GM18907 (cell line): Measurements from ENCODE around the gene MSMO1.

ENCODE experiments used
- ATAC-seq: cut with Tn5 transposase; IDR thresholded peaks from one replicate; pipeline ENCODE4 v1.9.1; 2021; ENCODE audit warnings: mild to moderate bottlenecking, moderate library complexity; ENCODE audit not compliant: unreplicated experiment

The MSMO1 gene

GRCh38 chr4:165359506-165359905, 32.0 kb downstream of the MSMO1 start:
- peak; percentile 66 for ATAC-seq

DNA sequence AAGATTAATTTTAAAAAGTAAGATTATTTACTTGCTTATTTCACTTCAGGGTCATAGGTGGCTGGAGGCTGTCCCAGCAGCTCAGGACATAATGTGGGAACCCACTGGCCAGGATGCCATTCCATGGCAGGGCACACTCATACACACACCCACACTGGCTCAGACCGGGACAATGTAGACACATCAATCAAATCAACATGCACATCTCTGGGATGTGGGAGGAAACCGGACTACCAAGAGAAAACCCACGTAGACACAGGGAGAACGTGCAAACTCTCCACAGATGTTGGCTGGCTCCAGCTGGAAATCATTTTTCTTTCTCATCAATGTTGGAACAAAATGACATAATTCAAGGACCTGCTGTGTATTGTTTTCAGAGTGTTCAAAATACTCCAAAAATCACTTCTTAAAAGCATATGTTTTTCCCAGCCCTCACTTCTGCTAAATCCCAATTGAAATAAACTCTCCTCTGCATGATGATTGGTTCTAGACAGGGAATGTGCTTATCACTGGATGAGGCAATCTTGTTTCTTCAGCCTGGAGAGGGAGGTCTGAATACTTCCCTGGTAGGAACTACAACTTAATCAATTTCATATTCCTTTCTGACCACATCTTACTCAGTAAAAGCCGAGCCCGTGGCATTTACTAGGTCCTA, 32.7 kb downstream of the MSMO1 start:
- ATAC-seq, result no peak

DNA sequence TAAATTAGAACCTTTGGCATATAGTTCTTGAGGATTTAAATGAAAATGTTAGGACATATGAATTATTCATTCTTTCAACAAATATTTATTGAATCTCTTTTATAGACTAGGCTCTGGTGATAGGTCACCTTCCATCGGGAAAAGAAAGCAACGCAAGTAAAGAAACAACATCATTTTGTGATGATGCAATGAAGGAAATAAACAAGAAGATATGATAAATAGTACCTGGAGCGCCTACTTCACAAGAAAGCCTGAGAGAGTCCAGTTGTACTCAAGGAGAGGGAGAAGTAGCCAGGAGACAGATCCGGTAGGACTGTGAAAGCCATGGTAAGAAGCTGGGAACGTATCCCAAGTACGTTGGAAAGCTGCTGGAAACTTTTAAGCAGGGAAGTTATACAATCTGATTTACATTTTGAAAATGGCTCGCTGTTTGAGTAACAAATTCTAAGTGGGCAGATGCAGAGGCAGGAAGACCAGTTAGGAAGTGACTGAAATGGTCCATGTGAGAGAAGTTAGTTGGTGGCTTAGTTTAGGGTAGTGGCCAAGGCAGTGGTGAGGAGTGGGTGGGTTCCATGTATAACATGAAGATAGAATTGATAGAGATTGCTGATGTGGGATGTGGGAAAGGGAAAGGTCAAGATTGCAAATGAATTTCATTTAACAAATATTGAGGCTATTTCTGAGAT, 33.7 kb downstream of the MSMO1 start:
- no peak for ATAC-seq

- ATAC-seq, result no peak
Measured at GRCh38 chr4:165361810-165362209, 34.3 kb downstream of the MSMO1 start.

GRCh38 chr4:165364452-165365080, 37.1 kb downstream of the MSMO1 start:
- ATAC-seq, result no peak

- ATAC-seq, result no peak
Measured at GRCh38 chr4:165367040-165367439, 39.6 kb downstream of the MSMO1 start.

DNA sequence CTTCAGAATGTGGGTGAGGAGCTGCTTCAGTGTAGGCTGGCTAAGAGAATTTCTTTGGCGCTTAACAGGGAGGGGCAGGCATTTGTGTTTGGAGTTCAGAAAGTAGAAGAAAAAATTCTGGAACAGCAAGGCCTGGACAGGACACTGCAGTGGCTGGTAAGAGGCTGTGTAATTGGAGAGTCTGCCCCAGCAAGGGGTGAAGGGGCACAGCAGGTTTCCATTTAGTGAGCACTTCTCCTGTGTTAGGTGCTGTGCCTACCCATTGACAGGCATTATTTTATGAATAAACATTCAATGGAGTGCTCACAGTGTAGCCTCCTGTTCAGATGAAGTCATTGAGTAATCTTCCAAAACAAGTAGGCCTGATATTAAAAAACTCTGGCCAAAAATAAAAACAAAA, 40.6 kb downstream of the MSMO1 start:
- ATAC-seq, result no peak

GRCh38 chr4:165368567-165368966, 41.1 kb downstream of the MSMO1 start:
- ATAC-seq, result no peak

- no peak for ATAC-seq
Measured at GRCh38 chr4:165369522-165369921, 42.1 kb downstream of the MSMO1 start.

- no peak for ATAC-seq
Measured at GRCh38 chr4:165370530-165370929, 43.1 kb downstream of the MSMO1 start.

DNA sequence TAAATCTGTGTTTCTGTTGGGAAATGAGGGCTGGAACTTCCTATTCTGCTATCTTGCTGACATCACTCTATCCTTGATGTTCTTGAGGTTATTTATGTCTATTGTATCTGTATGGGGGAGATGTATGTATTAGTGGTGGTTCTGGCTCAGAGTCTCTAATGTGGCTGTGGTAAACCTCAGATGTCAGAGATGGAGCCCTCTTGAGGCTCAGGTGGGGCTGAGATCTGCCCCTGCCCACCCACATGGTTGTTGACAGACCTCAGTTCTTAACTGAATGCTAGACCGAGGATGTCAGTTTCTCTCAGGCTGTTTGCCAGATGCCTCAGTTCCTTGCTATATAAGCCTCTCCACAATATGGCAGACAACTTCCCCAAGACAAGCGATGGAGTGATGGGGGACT, 48.0 kb downstream of the MSMO1 start:
- no peak for ATAC-seq

DNA sequence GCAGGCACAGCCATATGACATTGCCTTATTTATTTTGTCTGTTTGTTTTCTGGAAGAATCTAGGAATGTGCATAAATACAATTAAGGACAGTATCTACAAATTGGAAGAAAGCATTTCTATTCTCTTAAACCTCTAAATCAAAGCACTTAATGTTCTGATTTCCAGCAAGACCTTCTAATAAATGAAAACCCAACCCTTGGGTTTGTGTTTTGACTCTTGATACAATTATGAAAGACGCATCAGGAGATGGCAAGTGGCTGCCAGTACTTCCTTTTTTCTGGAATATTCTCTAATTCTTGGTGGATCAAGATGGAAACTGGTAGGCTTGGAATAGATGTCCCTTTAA, 50.9 kb downstream of the MSMO1 start:
- no peak for ATAC-seq

DNA sequence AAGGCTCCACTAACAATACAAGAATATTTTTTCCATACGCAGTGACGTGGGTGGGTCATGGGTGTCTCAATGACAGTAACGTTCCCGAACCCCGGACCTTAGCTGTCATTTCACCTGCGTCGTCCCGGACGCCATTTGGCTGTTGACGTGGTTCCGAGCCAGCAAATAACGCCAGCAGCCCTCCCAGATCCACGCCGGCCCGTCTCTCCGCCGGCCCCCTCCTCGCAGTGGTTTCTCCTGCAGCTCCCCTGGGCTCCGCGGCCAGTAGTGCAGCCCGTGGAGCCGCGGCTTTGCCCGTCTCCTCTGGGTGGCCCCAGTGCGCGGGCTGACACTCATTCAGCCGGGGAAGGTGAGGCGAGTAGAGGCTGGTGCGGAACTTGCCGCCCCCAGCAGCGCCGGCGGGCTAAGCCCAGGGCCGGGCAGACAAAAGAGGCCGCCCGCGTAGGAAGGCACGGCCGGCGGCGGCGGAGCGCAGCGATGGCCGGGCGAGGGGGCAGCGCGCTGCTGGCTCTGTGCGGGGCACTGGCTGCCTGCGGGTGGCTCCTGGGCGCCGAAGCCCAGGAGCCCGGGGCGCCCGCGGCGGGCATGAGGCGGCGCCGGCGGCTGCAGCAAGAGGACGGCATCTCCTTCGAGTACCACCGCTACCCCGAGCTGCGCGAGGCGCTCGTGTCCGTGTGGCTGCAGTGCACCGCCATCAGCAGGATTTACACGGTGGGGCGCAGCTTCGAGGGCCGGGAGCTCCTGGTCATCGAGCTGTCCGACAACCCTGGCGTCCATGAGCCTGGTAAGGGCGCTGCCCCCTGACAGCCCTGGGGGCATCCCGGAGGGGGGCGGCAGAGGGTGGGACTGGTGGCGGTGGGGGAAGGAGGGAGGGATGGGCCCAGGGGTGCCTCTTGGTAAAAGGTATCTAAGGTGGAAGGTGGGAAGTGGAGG, 51.5 kb downstream of the MSMO1 start, which contains the start of gene CPE:
Gene CPE, plus strand, starts transcription at position 264 of the 933 bp plus-strand sequence. Its CDS starts 214 bp downstream, at position 478.
- ATAC-seq, result peak; percentile 94

- ATAC-seq, result no peak
Measured at GRCh38 chr4:165379678-165380064, 52.2 kb downstream of the MSMO1 start.

DNA sequence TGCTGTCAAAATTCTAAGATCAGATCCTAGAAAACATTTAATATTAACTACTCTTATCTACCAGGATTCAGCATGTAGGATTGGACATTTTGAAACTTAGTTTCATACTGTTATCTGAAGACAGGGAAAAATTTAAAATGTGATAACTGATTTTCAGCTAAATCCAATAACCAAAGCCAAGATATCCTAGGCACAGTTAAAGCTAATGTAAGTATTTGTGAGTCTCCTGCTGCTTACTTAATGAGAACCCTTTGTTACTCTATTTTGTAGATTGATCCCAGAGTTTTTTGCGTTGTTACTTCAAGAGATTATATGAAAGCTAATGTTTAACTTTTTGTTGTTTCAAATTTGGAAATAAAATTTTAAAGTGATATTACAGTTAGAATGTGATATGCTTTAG, 53.3 kb downstream of the MSMO1 start:
- no peak for ATAC-seq

DNA sequence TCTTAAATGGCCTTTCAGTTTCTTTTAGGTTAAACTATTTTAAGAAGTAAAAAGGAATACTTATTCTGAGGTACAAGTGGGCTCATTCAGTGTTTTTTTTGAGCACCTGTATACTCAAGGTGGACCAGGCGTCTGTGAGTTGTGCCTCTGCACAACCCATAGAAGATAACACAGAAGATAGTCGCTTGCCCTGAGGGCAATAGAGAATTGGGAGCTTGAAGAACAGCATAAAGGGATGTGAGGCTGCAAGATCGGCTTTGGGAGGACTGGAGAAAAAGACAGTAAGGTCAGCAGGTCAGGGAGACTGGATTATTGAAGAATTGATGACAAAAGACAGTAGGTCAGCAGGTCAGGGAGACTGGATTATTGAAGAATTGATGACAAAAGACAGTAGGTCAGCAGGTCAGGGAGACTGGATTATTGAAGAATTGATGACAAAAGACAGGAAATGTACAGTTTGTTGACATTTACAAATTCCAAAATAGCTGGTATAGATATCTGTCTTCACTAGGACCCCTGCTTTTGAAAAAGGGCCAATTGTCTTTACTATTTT, 54.4 kb downstream of the MSMO1 start:
- ATAC-seq, result no peak

DNA sequence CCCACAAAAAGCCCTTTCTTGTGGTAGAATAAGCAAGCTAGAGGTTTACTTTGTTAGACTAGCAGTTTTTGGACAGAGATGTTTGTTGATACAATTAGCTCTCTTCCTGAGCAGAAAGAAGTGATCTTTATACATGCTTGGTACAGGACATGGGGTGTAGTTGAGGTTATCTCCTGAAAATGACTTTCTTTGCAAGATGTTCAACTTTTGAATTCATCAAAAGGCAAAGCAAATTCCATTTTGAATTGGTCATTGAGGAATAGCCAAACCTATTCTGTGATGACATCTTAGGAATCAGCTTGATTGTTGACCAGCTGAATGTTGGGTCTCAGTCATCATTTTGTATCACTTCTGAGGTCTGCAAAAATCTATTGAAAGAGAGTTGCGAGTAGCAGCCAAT, 55.2 kb downstream of the MSMO1 start:
- no peak for ATAC-seq

- ATAC-seq, result no peak
Measured at GRCh38 chr4:165383591-165384073, 56.2 kb downstream of the MSMO1 start.

DNA sequence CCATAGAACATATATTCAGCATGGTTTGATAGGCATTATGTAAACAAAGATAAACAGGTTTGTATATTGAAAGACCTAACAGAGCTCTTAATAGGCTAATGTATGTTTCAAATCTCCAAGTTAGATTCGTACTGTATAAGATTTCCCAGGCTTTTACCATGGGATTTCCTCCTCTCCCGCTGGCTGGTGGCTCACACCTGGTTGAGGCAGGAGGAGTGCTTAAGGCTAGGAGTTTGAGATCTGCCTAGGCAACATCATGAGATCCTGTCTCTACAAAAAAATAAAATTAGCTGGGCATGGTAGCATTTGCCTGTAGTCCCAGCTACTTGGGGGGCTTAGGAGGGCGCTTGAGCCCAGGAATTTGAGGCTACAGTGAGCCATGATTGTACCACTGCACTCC, 56.7 kb downstream of the MSMO1 start:
- ATAC-seq, result no peak

DNA sequence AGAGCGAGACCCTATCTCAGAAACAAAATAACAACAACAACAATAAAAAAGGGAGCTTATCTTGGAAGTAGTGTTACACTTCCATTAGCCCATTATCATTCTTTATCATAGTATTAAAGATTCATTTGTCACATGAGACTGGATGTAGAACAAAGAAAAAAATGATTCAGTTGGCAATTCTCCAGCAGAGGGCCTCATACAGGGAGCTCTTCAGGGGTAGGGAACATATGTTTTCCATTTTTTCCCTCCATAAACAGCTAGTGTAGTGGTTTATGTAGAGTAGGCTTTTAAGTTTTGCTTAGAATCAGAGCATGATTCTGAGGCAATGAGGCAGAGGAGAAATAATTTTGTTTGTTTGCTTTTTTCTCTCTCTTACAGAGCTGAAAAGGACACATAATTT, 57.1 kb downstream of the MSMO1 start:
- ATAC-seq, result no peak

- ATAC-seq, result no peak
Measured at GRCh38 chr4:165385126-165385525, 57.7 kb downstream of the MSMO1 start.
